ENCODE results near the gene GRID2. TPM values are rescaled to one million over a fixed set of nuclear protein-coding genes. Genes with fewer than 3 reads are reported as not detected.

Gene GRID2
- polyA plus RNA-seq, 2 donors = 0.02 TPM; not detected in 1

DNA sequence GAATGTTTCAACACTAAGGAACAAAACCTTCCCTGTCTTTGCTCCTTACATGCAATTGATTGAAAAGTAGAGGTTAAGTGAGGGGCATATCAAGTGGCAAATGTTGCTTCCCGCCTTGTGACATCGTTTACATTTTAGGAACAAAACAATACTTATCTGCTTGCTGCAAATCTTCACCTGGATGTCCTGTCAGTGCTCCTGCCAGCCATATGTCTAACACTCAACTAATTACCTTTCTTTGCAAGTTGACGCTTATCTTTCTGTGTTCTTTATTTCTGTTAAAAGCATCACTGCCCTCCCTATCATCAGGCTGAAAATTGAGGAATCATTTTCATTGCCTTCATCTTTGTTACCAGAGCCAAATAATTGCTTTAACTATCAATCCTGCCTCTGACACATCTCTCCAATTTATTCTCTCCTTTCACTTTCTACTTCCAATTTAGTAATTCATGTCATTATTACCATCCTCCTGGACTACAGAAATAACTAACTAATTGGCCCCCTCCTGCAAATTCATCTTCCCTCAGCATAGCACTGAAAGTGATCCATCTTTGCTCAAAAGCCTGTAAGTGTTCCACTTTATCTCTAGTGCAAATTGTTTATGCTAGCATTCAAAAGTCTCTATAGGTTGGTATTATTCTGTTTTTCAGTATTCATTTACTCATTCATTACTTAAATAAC is 1226.1 kb downstream of the GRID2 start:
- H3K4me1 ChIP-seq (ENCODE audit: control insufficient read depth in 2 of 2, insufficient read depth in 2 of 2, low read length in 1 of 2) = no peaks in the 10 kb centered on the region
- H3K27ac ChIP-seq (ENCODE audit: low read depth in 2 of 2, low read length in 1 of 2) = no peak overlapping the region
- no peaks in the 10 kb centered on the region for H3K9me3 ChIP-seq (ENCODE audit: control insufficient read depth in 2 of 2, insufficient read depth in 1 of 2, low read depth in 1 of 2, low read length in 1 of 2)
- H3K4me3 ChIP-seq (ENCODE audit: low read depth in 1 of 2, low read length in 2 of 2) = no peak overlapping the region
- H3K36me3 ChIP-seq (ENCODE audit: control insufficient read depth in 2 of 2, insufficient read depth in 2 of 2, low read length in 1 of 2) = no peaks in the 10 kb centered on the region
- H3K27me3 ChIP-seq (ENCODE audit: control insufficient read depth in 1 of 2, insufficient read depth in 2 of 2, low read length in 2 of 2) = no peaks in the 10 kb centered on the region
- whole genome bisulfite sequencing, 2 donors = 46 to 57% methylated on average over 3 of the region's 3 CpGs

- no peak overlapping the region for H3K27ac ChIP-seq (ENCODE audit: low read depth in 2 of 2, low read length in 1 of 2)
These were observed 1228.5 kb downstream of the GRID2 start for GRCh38 chr4:93532234-93532633.

GRCh38 chr4:93540562-93540961 is 1236.8 kb downstream of the GRID2 start:
- Histone ChIP-seq H3K27ac (ENCODE audit: low read depth in 2 of 2, low read length in 1 of 2) (no peak overlapping the region), H3K4me1 (ENCODE audit: control insufficient read depth in 2 of 2, insufficient read depth in 2 of 2, low read length in 1 of 2) (no peaks in the 10 kb centered on the region), H3K9me3 (ENCODE audit: control insufficient read depth in 2 of 2, insufficient read depth in 1 of 2, low read depth in 1 of 2, low read length in 1 of 2) (no peaks in the 10 kb centered on the region), H3K36me3 (ENCODE audit: control insufficient read depth in 2 of 2, insufficient read depth in 2 of 2, low read length in 1 of 2) (no peaks in the 10 kb centered on the region), H3K4me3 (ENCODE audit: low read depth in 1 of 2, low read length in 2 of 2) (no peak overlapping the region), H3K27me3 (ENCODE audit: control insufficient read depth in 1 of 2, insufficient read depth in 2 of 2, low read length in 2 of 2) (no peaks in the 10 kb centered on the region)

More at GRCh38 chr4:93532234-93532633, 1228.5 kb downstream of the GRID2 start:
- Histone ChIP-seq H3K4me3 (ENCODE audit: low read depth in 1 of 2, low read length in 2 of 2) (no peak overlapping the region), H3K9me3 (ENCODE audit: control insufficient read depth in 2 of 2, insufficient read depth in 1 of 2, low read depth in 1 of 2, low read length in 1 of 2) (no peaks in the 10 kb centered on the region), H3K36me3 (ENCODE audit: control insufficient read depth in 2 of 2, insufficient read depth in 2 of 2, low read length in 1 of 2) (no peaks in the 10 kb centered on the region), H3K4me1 (ENCODE audit: control insufficient read depth in 2 of 2, insufficient read depth in 2 of 2, low read length in 1 of 2) (no peaks in the 10 kb centered on the region), H3K27me3 (ENCODE audit: control insufficient read depth in 1 of 2, insufficient read depth in 2 of 2, low read length in 2 of 2) (no peaks in the 10 kb centered on the region)
- WGBS, 2 donors = 86 to 94% methylated on average over 1 of the region's 1 CpG

- Histone ChIP-seq H3K9me3 (ENCODE audit: control insufficient read depth in 2 of 2, insufficient read depth in 1 of 2, low read depth in 1 of 2, low read length in 1 of 2) (no peaks in the 10 kb centered on the region), H3K4me3 (ENCODE audit: low read depth in 1 of 2, low read length in 2 of 2) (no peak overlapping the region), H3K27ac (ENCODE audit: low read depth in 2 of 2, low read length in 1 of 2) (no peak overlapping the region), H3K27me3 (ENCODE audit: control insufficient read depth in 1 of 2, insufficient read depth in 2 of 2, low read length in 2 of 2) (no peaks in the 10 kb centered on the region), H3K4me1 (ENCODE audit: control insufficient read depth in 2 of 2, insufficient read depth in 2 of 2, low read length in 1 of 2) (no peaks in the 10 kb centered on the region), H3K36me3 (ENCODE audit: control insufficient read depth in 2 of 2, insufficient read depth in 2 of 2, low read length in 1 of 2) (no peaks in the 10 kb centered on the region)
- WGBS, 2 donors = 23 to 41% methylated on average over 1 of the region's 1 CpG
These were observed 1258.1 kb downstream of the GRID2 start for GRCh38 chr4:93561842-93562241.

- Histone ChIP-seq H3K27me3 (ENCODE audit: control insufficient read depth in 1 of 2, insufficient read depth in 2 of 2, low read length in 2 of 2) (no peaks in the 10 kb centered on the region), H3K4me3 (ENCODE audit: low read depth in 1 of 2, low read length in 2 of 2) (no peak overlapping the region), H3K4me1 (ENCODE audit: control insufficient read depth in 2 of 2, insufficient read depth in 2 of 2, low read length in 1 of 2) (no peaks in the 10 kb centered on the region), H3K9me3 (ENCODE audit: control insufficient read depth in 2 of 2, insufficient read depth in 1 of 2, low read depth in 1 of 2, low read length in 1 of 2) (no peaks in the 10 kb centered on the region), H3K27ac (ENCODE audit: low read depth in 2 of 2, low read length in 1 of 2) (no peak overlapping the region), H3K36me3 (ENCODE audit: control insufficient read depth in 2 of 2, insufficient read depth in 2 of 2, low read length in 1 of 2) (no peaks in the 10 kb centered on the region)
- WGBS, 2 donors = 81 to 83% methylated on average over 4 of the region's 4 CpGs
These were observed 1265.0 kb downstream of the GRID2 start for GRCh38 chr4:93568758-93569157.

- Histone ChIP-seq H3K4me3 (ENCODE audit: low read depth in 1 of 2, low read length in 2 of 2) (no peak overlapping the region), H3K9me3 (ENCODE audit: control insufficient read depth in 2 of 2, insufficient read depth in 1 of 2, low read depth in 1 of 2, low read length in 1 of 2) (no peaks in the 10 kb centered on the region), H3K4me1 (ENCODE audit: control insufficient read depth in 2 of 2, insufficient read depth in 2 of 2, low read length in 1 of 2) (no peaks in the 10 kb centered on the region), H3K36me3 (ENCODE audit: control insufficient read depth in 2 of 2, insufficient read depth in 2 of 2, low read length in 1 of 2) (no peaks in the 10 kb centered on the region), H3K27ac (ENCODE audit: low read depth in 2 of 2, low read length in 1 of 2) (no peak overlapping the region), H3K27me3 (ENCODE audit: control insufficient read depth in 1 of 2, insufficient read depth in 2 of 2, low read length in 2 of 2) (no peaks in the 10 kb centered on the region)
These were observed 1269.5 kb downstream of the GRID2 start for GRCh38 chr4:93573285-93573684.

DNA sequence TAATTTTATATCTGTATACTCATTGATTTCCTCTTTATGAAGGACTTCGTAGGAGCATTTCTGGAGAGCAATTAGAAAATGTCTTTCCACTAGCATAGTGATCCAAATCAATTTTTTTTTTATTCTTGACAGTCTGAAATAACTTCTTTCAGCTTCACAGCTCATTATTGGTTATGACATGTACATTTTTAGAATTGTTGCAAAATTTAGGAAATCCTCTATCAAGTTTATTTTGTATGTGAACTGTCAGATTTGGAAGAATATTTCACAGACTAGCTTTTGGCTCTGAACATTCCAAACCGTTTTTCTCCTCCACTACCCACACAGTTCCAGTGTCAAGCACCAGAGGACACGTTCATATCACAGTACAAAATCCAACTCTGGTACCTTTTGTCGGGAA is 1275.2 kb downstream of the GRID2 start:
- peaks cover 0 to 3% of the 10 kb centered on the region in 2 donors for H3K9me3 ChIP-seq (ENCODE audit: control insufficient read depth in 2 of 2, insufficient read depth in 1 of 2, low read depth in 1 of 2, low read length in 1 of 2)
- H3K27me3 ChIP-seq (ENCODE audit: control insufficient read depth in 1 of 2, insufficient read depth in 2 of 2, low read length in 2 of 2) = no peaks in the 10 kb centered on the region
- 69 to 76% methylated on average over 4 of the region's 4 CpGs for WGBS, 2 donors
- no peak overlapping the region for H3K4me3 ChIP-seq (ENCODE audit: low read depth in 1 of 2, low read length in 2 of 2)
- no peak overlapping the region for H3K27ac ChIP-seq (ENCODE audit: low read depth in 2 of 2, low read length in 1 of 2)
- no peaks in the 10 kb centered on the region for H3K4me1 ChIP-seq (ENCODE audit: control insufficient read depth in 2 of 2, insufficient read depth in 2 of 2, low read length in 1 of 2)
- no peaks in the 10 kb centered on the region for H3K36me3 ChIP-seq (ENCODE audit: control insufficient read depth in 2 of 2, insufficient read depth in 2 of 2, low read length in 1 of 2)

- Histone ChIP-seq H3K36me3 (ENCODE audit: control insufficient read depth in 2 of 2, insufficient read depth in 2 of 2, low read length in 1 of 2) (no peaks in the 10 kb centered on the region), H3K27ac (ENCODE audit: low read depth in 2 of 2, low read length in 1 of 2) (no peak overlapping the region), H3K27me3 (ENCODE audit: control insufficient read depth in 1 of 2, insufficient read depth in 2 of 2, low read length in 2 of 2) (no peaks in the 10 kb centered on the region), H3K4me3 (ENCODE audit: low read depth in 1 of 2, low read length in 2 of 2) (no peak overlapping the region), H3K9me3 (ENCODE audit: control insufficient read depth in 2 of 2, insufficient read depth in 1 of 2, low read depth in 1 of 2, low read length in 1 of 2) (no peaks in the 10 kb centered on the region), H3K4me1 (ENCODE audit: control insufficient read depth in 2 of 2, insufficient read depth in 2 of 2, low read length in 1 of 2) (no peaks in the 10 kb centered on the region)
- 76% methylated on average over 1 of the region's 1 CpG for WGBS, 2 donors
These were observed 1301.4 kb downstream of the GRID2 start for GRCh38 chr4:93605163-93605562.

DNA sequence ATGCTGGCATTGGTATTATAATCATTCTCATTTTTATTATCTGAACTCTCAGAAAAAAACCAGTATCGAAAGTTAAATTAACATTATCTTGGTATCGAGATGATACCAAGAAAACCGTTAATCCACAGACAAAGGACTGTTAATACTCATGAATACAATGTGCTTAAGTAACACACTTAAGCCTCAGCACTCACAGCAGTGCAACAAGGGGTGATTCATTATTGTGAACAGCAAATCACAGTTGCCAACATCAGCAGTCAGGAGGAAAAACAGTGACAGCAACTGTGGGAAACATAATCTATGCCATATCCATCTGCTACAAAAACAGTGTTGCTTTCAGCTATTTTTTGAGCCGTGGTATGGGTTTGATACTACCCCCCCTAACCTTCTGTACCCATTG is 1313.8 kb downstream of the GRID2 start:
- Histone ChIP-seq H3K9me3 (ENCODE audit: control insufficient read depth in 2 of 2, insufficient read depth in 1 of 2, low read depth in 1 of 2, low read length in 1 of 2) (no peaks in the 10 kb centered on the region), H3K36me3 (ENCODE audit: control insufficient read depth in 2 of 2, insufficient read depth in 2 of 2, low read length in 1 of 2) (no peaks in the 10 kb centered on the region), H3K4me3 (ENCODE audit: low read depth in 1 of 2, low read length in 2 of 2) (no peak overlapping the region), H3K27ac (ENCODE audit: low read depth in 2 of 2, low read length in 1 of 2) (no peak overlapping the region), H3K4me1 (ENCODE audit: control insufficient read depth in 2 of 2, insufficient read depth in 2 of 2, low read length in 1 of 2) (no peaks in the 10 kb centered on the region), H3K27me3 (ENCODE audit: control insufficient read depth in 1 of 2, insufficient read depth in 2 of 2, low read length in 2 of 2) (no peaks in the 10 kb centered on the region)
- 61 to 77% methylated on average over 4 of the region's 4 CpGs for WGBS, 2 donors

DNA sequence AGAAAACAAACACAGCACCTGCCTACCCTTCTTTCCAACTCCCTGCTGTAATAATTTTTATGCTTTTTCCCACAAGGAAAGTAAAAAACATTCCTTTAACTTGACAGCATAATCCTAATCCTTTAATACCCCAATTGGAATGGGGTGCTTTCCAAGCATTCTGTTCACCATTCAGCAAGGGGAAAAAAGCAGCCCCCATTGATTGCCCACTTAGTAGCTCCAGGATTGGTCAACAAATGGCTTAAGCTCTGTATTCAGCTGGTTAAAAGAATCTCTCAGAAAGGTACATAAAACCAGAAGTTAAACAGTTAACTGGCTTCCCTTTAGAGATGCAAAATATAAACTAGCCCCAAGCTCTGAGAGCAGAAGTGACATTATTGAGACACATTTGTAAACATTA is 1330.0 kb downstream of the GRID2 start:
- Histone ChIP-seq H3K4me3 (ENCODE audit: low read depth in 1 of 2, low read length in 2 of 2) (no peak overlapping the region), H3K9me3 (ENCODE audit: control insufficient read depth in 2 of 2, insufficient read depth in 1 of 2, low read depth in 1 of 2, low read length in 1 of 2) (no peaks in the 10 kb centered on the region), H3K36me3 (ENCODE audit: control insufficient read depth in 2 of 2, insufficient read depth in 2 of 2, low read length in 1 of 2) (no peaks in the 10 kb centered on the region), H3K4me1 (ENCODE audit: control insufficient read depth in 2 of 2, insufficient read depth in 2 of 2, low read length in 1 of 2) (no peaks in the 10 kb centered on the region), H3K27me3 (ENCODE audit: control insufficient read depth in 1 of 2, insufficient read depth in 2 of 2, low read length in 2 of 2) (no peaks in the 10 kb centered on the region), H3K27ac (ENCODE audit: low read depth in 2 of 2, low read length in 1 of 2) (no peak overlapping the region)
